HG02981 (cell line): Measurements from ENCODE around the gene OR6V1.
"Not testable (repeated sequence)": the region's sequence is repeated elsewhere in the genome, so short reads cannot be mapped to it uniquely, and the experiment has no call there.

Source experiments
- ATAC-seq: cut with Tn5 transposase; IDR thresholded peaks from one replicate; pipeline ENCODE4 v1.9.1; 2021; ENCODE audit warnings: mild to moderate bottlenecking, moderate library complexity; ENCODE audit not compliant: unreplicated experiment

The OR6V1 gene

GRCh38 chr7:143042790-143043271, 9.3 kb upstream of the OR6V1 start:
- no peak for ATAC-seq

GRCh38 chr7:143043391-143043790, 8.8 kb upstream of the OR6V1 start:
- ATAC-seq: no peak

- no peak for ATAC-seq
Observed at GRCh38 chr7:143046426-143046851, 5.7 kb upstream of the OR6V1 start.

- no peak for ATAC-seq
Observed at GRCh38 chr7:143047326-143047725, 4.8 kb upstream of the OR6V1 start.

GRCh38 chr7:143048827-143049226, 3.3 kb upstream of the OR6V1 start:
- no peak for ATAC-seq

GRCh38 chr7:143049362-143049761, 2.8 kb upstream of the OR6V1 start:
- no peak for ATAC-seq

- no peak for ATAC-seq
Observed at GRCh38 chr7:143050931-143051330, 1.2 kb upstream of the OR6V1 start.

GRCh38 chr7:143054621-143055020, 2.5 kb downstream of the OR6V1 start:
- no peak for ATAC-seq

- no peak for ATAC-seq
Observed at GRCh38 chr7:143055754-143056153, 3.6 kb downstream of the OR6V1 start.

GRCh38 chr7:143063741-143064140, 11.6 kb downstream of the OR6V1 start:
- no peak for ATAC-seq

GRCh38 chr7:143068446-143068845, 16.3 kb downstream of the OR6V1 start:
- no peak for ATAC-seq

- no peak for ATAC-seq
Observed at GRCh38 chr7:143069912-143070500, 17.9 kb downstream of the OR6V1 start.

- no peak for ATAC-seq
Observed at GRCh38 chr7:143073556-143073955, 21.4 kb downstream of the OR6V1 start.

GRCh38 chr7:143074141-143074540, 22.0 kb downstream of the OR6V1 start:
- no peak for ATAC-seq

GRCh38 chr7:143085109-143085508, 33.0 kb downstream of the OR6V1 start:
- ATAC-seq: no peak

GRCh38 chr7:143085610-143086009, 33.5 kb downstream of the OR6V1 start:
- not testable (repeated sequence) for ATAC-seq

- ATAC-seq: not testable (repeated sequence)
Observed at GRCh38 chr7:143088549-143089231, 36.5 kb downstream of the OR6V1 start.

- ATAC-seq: no peak
Observed at GRCh38 chr7:143096146-143096545, 44.0 kb downstream of the OR6V1 start.

GRCh38 chr7:143099579-143099978, 47.4 kb downstream of the OR6V1 start:
- ATAC-seq: not testable (repeated sequence)
